GM18951 (cell line): ENCODE results near the gene MYLK.
"Not testable (repeated sequence)": the region's sequence is repeated elsewhere in the genome, so short reads cannot be mapped to it uniquely, and the experiment has no call there.

ENCODE experiments used
- POLR2A ChIP-seq: IDR thresholded peaks from 4 replicates; pipeline ENCODE4 v1.6.1; 2011; ENCODE audit warnings: mild to moderate bottlenecking; ENCODE audit not compliant: insufficient read length, insufficient read depth; ENCODE audit errors: extremely low read depth
- in situ Hi-C: fragments of 300-500 bp; cut with MboI; formaldehyde crosslinking; loops from one replicate; pipeline ENCODE4 v1.12.0; 2022; ENCODE audit warnings: low sequenced_read_pairs, mixed read lengths, inconsistent platforms; ENCODE audit not compliant: unreplicated experiment

Gene MYLK

GRCh38 chr3:123728014-123728413, 156.1 kb downstream of the MYLK start:
- in situ Hi-C loops: no loop called here
- TF ChIP-seq POLR2A: no peak

GRCh38 chr3:123725652-123726400, 158.3 kb downstream of the MYLK start:
- in situ Hi-C loops: no loop called here
- TF ChIP-seq POLR2A: no peak

GRCh38 chr3:123724306-123724705, 159.8 kb downstream of the MYLK start:
- TF ChIP-seq POLR2A: no peak
- in situ Hi-C loops: no loop called here

- in situ Hi-C loops: no loop called here
- TF ChIP-seq POLR2A: no peak
Observed at GRCh38 chr3:123723522-123724168, 160.5 kb downstream of the MYLK start.

- TF ChIP-seq POLR2A: no peak
- in situ Hi-C loops: no loop called here
Observed at GRCh38 chr3:123723070-123723469, 161.1 kb downstream of the MYLK start.

- in situ Hi-C loops: no loop called here
Observed at GRCh38 chr3:123722456-123722855, 161.7 kb downstream of the MYLK start.

GRCh38 chr3:123722021-123722420, 162.1 kb downstream of the MYLK start:
- in situ Hi-C loops: no loop called here
- no peak for TF ChIP-seq POLR2A

More at GRCh38 chr3:123722456-123722855, 161.7 kb downstream of the MYLK start:
- TF ChIP-seq POLR2A: no peak

- in situ Hi-C loops: not testable (repeated sequence)
Observed at GRCh38 chr3:123721095-123721689, 162.9 kb downstream of the MYLK start.

GRCh38 chr3:123720638-123721037, 163.5 kb downstream of the MYLK start:
- TF ChIP-seq POLR2A: no peak
- in situ Hi-C loops: no loop called here

GRCh38 chr3:123719862-123720453, 164.2 kb downstream of the MYLK start:
- in situ Hi-C loops: no loop called here
- TF ChIP-seq POLR2A: no peak

GRCh38 chr3:123719061-123719756, 164.9 kb downstream of the MYLK start:
- in situ Hi-C loops: not testable (repeated sequence)

- in situ Hi-C loops: no loop called here
- TF ChIP-seq POLR2A: no peak
Observed at GRCh38 chr3:123718108-123718507, 166.0 kb downstream of the MYLK start.

GRCh38 chr3:123717451-123717850, 166.7 kb downstream of the MYLK start:
- in situ Hi-C loops: not testable (repeated sequence)
